Measurements from ENCODE around the gene LDLRAD4. TPM values are rescaled to one million over a fixed set of nuclear protein-coding genes. Genes with fewer than 3 reads are reported as not detected.

Gene LDLRAD4
- total RNA-seq, 4 donors from 2014 or later, result 14.0 to 36.9 (median 29.3) TPM

GRCh38 chr18:13395577-13395976 lies 177.0 kb downstream of the LDLRAD4 start:
- no peaks in the 10 kb centered on the region for H3K36me3 ChIP-seq
- no peaks in the 10 kb centered on the region for H3K9me3 ChIP-seq
- TF ChIP-seq POLR2A (IDR thresholded peaks at IDR 0.05), result no peak
- no peaks in the 10 kb centered on the region for H3K4me1 ChIP-seq
- no peak overlapping the region for H3K27ac ChIP-seq
- H3K4me3 ChIP-seq, result no peak overlapping the region
- DNase-seq (ENCODE audit: low spot score in 2 of 2), result no peak
- H3K27me3 ChIP-seq, result no peaks in the 10 kb centered on the region
- 77 to 88% methylated on average over 13 to 22 of the region's 22 CpGs for WGBS, 2 donors

- H3K36me3 ChIP-seq, result no peaks in the 10 kb centered on the region
- no peak for TF ChIP-seq EP300 (IDR thresholded peaks at IDR 0.05)
- TF ChIP-seq POLR2A (IDR thresholded peaks at IDR 0.05), result no peak
- TF ChIP-seq, protein P1, sequence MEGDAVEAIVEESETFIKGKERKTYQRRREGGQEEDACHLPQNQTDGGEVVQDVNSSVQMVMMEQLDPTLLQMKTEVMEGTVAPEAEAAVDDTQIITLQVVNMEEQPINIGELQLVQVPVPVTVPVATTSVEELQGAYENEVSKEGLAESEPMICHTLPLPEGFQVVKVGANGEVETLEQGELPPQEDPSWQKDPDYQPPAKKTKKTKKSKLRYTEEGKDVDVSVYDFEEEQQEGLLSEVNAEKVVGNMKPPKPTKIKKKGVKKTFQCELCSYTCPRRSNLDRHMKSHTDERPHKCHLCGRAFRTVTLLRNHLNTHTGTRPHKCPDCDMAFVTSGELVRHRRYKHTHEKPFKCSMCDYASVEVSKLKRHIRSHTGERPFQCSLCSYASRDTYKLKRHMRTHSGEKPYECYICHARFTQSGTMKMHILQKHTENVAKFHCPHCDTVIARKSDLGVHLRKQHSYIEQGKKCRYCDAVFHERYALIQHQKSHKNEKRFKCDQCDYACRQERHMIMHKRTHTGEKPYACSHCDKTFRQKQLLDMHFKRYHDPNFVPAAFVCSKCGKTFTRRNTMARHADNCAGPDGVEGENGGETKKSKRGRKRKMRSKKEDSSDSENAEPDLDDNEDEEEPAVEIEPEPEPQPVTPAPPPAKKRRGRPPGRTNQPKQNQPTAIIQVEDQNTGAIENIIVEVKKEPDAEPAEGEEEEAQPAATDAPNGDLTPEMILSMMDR (IDR thresholded peaks at IDR 0.05), result no peak
- WGBS, 2 donors, result 83 to 86% methylated on average over 16 of the region's 16 CpGs
- no peak overlapping the region for H3K4me3 ChIP-seq
- H3K27ac ChIP-seq, result no peak overlapping the region
- no peaks in the 10 kb centered on the region for H3K9me3 ChIP-seq
- DNase-seq (ENCODE audit: low spot score in 2 of 2), result no peak
- no peaks in the 10 kb centered on the region for H3K4me1 ChIP-seq
- no peaks in the 10 kb centered on the region for H3K27me3 ChIP-seq
These were observed 179.1 kb downstream of the LDLRAD4 start for GRCh38 chr18:13397504-13398163.

- no peaks in the 10 kb centered on the region for H3K4me1 ChIP-seq
- TF ChIP-seq POLR2A (IDR thresholded peaks at IDR 0.05) (no peak), EP300 (IDR thresholded peaks at IDR 0.05) (no peak)
- TF ChIP-seq, protein P1 (IDR thresholded peaks at IDR 0.05), result no peak
- 78 to 85% methylated on average over 9 to 11 of the region's 11 CpGs for whole genome bisulfite sequencing, 2 donors
These were observed 180.1 kb downstream of the LDLRAD4 start for GRCh38 chr18:13398631-13399030.

GRCh38 chr18:13399511-13399910 lies 181.0 kb downstream of the LDLRAD4 start:
- no peaks in the 10 kb centered on the region for H3K27me3 ChIP-seq
- no peaks in the 10 kb centered on the region for H3K4me1 ChIP-seq
- 76 to 80% methylated on average over 8 of the region's 8 CpGs for WGBS, 2 donors
- H3K27ac ChIP-seq, result no peak overlapping the region
- no peaks in the 10 kb centered on the region for H3K36me3 ChIP-seq
- TF ChIP-seq EP300 (IDR thresholded peaks at IDR 0.05) (no peak), POLR2A (IDR thresholded peaks at IDR 0.05) (no peak)
- TF ChIP-seq, protein P1 (IDR thresholded peaks at IDR 0.05), result no peak
- H3K4me3 ChIP-seq, result no peak overlapping the region
- DNase-seq (ENCODE audit: low spot score in 2 of 2), result no peak
- no peaks in the 10 kb centered on the region for H3K9me3 ChIP-seq

More at GRCh38 chr18:13398631-13399030, 180.1 kb downstream of the LDLRAD4 start:
- no peaks in the 10 kb centered on the region for H3K27me3 ChIP-seq
- H3K27ac ChIP-seq, result no peak overlapping the region
- H3K9me3 ChIP-seq, result no peaks in the 10 kb centered on the region
- no peak for DNase-seq (ENCODE audit: low spot score in 2 of 2)
- no peak overlapping the region for H3K4me3 ChIP-seq
- no peaks in the 10 kb centered on the region for H3K36me3 ChIP-seq

DNA sequence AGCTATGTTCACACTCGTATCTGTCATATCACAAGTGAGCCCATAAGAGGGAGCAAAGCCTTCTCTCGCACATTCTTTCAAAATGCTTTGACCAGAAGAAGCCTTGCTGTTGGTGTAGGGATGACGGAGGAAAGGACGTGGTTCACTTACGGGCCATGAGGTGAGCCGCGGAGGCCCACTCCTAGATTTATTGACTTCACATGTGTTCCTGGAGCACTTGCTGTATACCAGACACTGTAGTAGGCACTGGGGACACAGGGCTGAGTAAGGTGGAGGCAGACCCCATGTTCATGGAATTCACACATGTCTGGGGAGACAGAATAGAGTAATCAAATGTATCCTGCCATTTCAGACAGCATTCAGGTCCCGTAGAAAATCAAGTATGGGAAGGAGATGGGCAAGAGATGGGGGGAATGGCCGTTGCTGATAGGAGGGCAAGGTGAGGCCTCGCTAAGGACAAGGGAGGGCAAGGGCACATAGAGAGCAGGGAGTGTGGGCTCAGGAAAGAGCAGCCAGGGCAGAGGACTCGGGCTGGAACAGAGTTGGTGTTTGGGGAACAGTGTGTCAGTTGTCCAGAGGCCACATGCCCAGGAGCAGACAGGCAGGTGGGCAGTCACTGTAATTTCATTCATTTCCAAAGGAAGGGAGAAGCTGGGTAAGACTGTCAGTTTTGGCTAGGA lies 182.2 kb downstream of the LDLRAD4 start:
- no peaks in the 10 kb centered on the region for H3K9me3 ChIP-seq
- no peaks in the 10 kb centered on the region for H3K36me3 ChIP-seq
- H3K4me3 ChIP-seq, result no peak overlapping the region
- no peak for DNase-seq (ENCODE audit: low spot score in 2 of 2)
- no peaks in the 10 kb centered on the region for H3K27me3 ChIP-seq
- no peak overlapping the region for H3K27ac ChIP-seq
- WGBS, 2 donors, result 93 to 94% methylated on average over 11 of the region's 11 CpGs
- TF ChIP-seq POLR2A (IDR thresholded peaks at IDR 0.05), result no peak
- TF ChIP-seq, protein P1 (IDR thresholded peaks at IDR 0.05), result no peak
- no peak for TF ChIP-seq EP300 (IDR thresholded peaks at IDR 0.05)
- H3K4me1 ChIP-seq, result no peaks in the 10 kb centered on the region

Data from tibial nerve (tissue), 4 donors.